ENCODE data around the gene SULT1B1.

SULT1B1 gene

DNA sequence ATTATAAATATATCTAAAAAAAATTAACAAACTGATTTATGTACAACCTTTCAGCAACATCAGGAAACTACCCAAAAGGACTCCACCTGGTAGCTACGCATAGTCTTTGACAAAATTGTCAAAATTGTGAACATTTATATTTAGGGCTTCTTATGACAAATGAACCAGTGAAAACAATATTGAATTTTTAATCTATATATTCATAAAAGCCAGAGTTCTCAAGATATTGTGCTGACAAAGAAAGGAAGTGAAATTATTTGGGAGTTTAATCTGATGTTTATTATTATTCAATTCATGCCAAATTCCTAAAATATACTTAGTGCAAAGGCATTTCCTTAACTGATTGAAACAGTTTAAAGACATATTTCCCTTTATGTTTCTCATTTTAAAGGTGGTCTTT lies 5.3 kb upstream of the SULT1B1 start:
- Mint-ChIP-seq H3K27me3 (ENCODE audit: low read depth) (peaks cover 4% of the 10 kb centered on the region), H3K4me3 (no peak overlapping the region), H3K4me1 (ENCODE audit: low read depth) (peaks cover 11% of the 10 kb centered on the region), H3K36me3 (ENCODE audit: low read depth) (no peaks in the 10 kb centered on the region), H3K27ac (no peak overlapping the region), H3K9me3 (no peaks in the 10 kb centered on the region)
- DNase-seq (ENCODE audit: low spot score): no peak

DNA sequence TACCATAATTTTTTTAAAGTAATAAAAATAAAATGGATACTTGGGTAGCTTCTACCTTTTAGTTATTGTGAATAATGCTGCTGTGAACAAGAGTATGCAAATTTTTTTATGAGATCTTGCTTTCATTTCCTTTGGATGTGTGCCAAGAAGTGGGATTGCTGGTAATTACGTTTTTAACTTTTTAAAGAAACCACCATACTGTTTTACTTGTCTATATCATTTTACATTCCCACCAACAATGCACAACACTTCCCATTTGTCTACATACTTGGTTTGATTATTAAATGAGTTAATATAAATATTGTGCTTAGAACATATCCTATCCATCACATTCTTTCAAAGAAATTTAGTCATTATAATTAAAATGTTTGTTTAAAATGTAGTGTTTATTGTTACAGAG lies 3.9 kb upstream of the SULT1B1 start:
- Mint-ChIP-seq H3K9me3 (no peaks in the 10 kb centered on the region), H3K27ac (no peak overlapping the region), H3K36me3 (ENCODE audit: low read depth) (no peaks in the 10 kb centered on the region), H3K4me3 (no peak overlapping the region), H3K27me3 (ENCODE audit: low read depth) (peaks cover 4% of the 10 kb centered on the region), H3K4me1 (ENCODE audit: low read depth) (peaks cover 18% of the 10 kb centered on the region)
- DNase-seq (ENCODE audit: low spot score): no peak

DNA sequence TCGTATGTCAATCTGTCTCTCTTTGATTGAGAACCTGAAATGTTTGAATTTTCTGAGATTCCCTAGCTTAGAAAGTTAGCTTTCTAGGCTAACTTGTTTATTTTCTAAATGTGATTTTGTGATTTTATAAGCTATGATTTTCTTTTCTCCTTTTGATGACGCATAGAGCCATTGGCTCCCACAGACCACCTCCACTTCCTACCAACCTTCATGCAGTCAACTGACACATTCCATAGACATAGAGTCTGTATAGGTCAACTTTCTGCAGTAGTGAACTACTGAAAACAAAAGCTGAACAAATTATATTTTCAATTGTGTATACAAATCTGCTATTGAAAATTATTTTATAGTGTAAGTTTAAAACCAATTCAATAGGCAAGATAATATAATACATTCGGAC lies 2.8 kb upstream of the SULT1B1 start:
- H3K36me3 Mint-ChIP-seq (ENCODE audit: low read depth): no peaks in the 10 kb centered on the region
- H3K27ac Mint-ChIP-seq: peak overlapping the region; percentile 60
- no peak for DNase-seq (ENCODE audit: low spot score)
- peaks cover 26% of the 10 kb centered on the region for H3K4me1 Mint-ChIP-seq (ENCODE audit: low read depth)
- H3K9me3 Mint-ChIP-seq: no peaks in the 10 kb centered on the region
- peaks cover 4% of the 10 kb centered on the region for H3K27me3 Mint-ChIP-seq (ENCODE audit: low read depth)
- no peak overlapping the region for H3K4me3 Mint-ChIP-seq

DNA sequence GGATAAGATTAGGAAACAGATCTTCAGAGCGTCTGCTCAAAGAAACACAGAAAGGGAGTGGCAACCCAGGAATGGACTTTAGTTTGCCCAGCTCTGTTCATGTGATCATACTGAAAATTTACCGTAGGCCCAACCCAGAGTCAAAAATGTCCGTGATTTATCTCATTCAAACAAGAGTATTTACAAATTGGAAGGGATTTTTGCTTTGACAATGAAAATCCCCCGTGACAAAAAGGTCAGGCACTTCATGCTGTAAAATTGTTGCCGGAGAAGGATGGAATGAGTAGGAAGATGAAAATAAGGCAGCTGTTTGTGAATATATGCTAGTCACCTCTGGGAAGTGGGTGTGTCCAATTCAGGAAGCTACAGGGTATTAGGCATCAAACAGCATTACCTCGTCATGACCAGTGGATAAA lies 1.2 kb downstream of the SULT1B1 start:
- H3K36me3 Mint-ChIP-seq (ENCODE audit: low read depth): no peaks in the 10 kb centered on the region
- no peaks in the 10 kb centered on the region for H3K9me3 Mint-ChIP-seq
- no peaks in the 10 kb centered on the region for H3K27me3 Mint-ChIP-seq (ENCODE audit: low read depth)
- peak overlapping the region; percentile 76 for H3K27ac Mint-ChIP-seq
- peak overlapping the region; percentile 83 for H3K4me3 Mint-ChIP-seq
- DNase-seq (ENCODE audit: low spot score): no peak
- peaks cover 28% of the 10 kb centered on the region for H3K4me1 Mint-ChIP-seq (ENCODE audit: low read depth)

DNA sequence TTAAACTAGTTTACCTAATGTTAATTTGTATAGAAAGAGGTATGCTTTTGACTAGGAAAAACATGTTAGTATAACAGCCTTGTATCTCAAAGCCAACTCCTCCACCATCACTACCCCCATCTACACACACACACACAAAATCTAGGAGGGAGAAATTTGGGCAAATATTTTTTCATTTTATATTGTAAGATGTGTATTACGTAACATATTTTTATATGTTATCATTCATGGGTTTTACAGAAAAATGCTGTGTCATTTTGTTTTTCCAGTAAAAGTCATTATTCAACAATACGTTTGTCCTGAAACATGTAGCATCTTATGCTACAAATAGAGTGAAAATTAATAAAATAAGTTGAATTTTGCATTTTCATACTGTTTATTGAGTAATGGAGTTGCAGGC lies 3.0 kb downstream of the SULT1B1 start:
- Mint-ChIP-seq H3K27ac (no peak overlapping the region), H3K27me3 (ENCODE audit: low read depth) (no peaks in the 10 kb centered on the region), H3K4me3 (no peak overlapping the region)

DNA sequence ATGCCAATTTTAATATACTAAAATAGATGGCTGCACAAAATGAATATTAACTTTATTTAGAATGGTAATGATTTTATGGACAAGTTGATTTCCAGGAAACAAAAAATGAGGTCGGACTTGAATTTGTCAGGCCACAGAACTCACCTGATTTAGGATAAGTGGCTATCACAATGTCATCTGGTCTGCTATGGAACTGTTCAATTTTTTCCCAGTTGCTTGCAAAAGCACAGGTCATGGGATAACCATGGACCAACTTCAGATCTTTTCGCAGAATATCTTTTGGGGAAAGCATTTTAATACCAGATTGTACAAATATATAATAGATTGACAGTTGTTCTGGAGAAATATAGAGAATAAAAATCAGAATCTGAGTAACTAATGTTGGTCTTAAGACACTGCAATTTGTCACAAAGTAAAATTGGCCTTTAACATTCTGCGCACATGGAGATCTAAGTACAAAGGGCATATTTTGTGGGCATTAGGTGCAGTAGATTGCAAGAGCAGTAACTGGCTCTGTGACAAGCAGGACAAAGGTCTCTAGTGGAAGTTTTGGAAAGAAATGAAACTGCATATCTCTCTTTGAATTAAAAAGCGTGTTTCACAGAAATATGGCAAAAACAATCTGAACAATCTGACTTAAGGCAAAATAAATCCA lies 5.4 kb downstream of the SULT1B1 start:
- Mint-ChIP-seq H3K27me3 (ENCODE audit: low read depth) (no peaks in the 10 kb centered on the region), H3K27ac (no peak overlapping the region), H3K36me3 (ENCODE audit: low read depth) (no peaks in the 10 kb centered on the region), H3K9me3 (no peaks in the 10 kb centered on the region), H3K4me1 (ENCODE audit: low read depth) (peaks cover 13% of the 10 kb centered on the region), H3K4me3 (no peak overlapping the region)
- no peak for DNase-seq (ENCODE audit: low spot score)

More for the DNA sequence above, 3.0 kb downstream of the SULT1B1 start:
- Mint-ChIP-seq H3K4me1 (ENCODE audit: low read depth) (peaks cover 24% of the 10 kb centered on the region), H3K36me3 (ENCODE audit: low read depth) (no peaks in the 10 kb centered on the region), H3K9me3 (no peaks in the 10 kb centered on the region)
- no peak for DNase-seq (ENCODE audit: low spot score)

DNA sequence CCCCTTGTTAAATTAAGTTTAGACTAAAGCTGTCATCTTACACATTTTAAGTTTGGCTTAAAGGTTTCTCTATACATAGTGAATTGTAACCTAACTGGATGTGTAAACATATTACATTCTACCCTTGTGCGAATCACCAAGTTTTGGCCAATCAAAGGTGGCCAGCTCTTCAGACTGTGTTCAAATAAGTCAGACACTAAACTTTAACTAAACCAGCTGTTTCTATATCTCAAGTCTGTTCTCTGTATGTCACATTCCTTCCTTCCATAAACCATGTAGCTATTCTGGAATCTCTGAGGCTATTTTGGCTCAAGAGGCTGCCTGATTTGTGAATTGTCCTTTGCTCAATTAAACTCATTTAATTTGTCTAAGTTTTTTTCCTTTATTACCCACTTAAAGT lies 6.7 kb downstream of the SULT1B1 start:
- no peak for DNase-seq (ENCODE audit: low spot score)
- no peaks in the 10 kb centered on the region for H3K36me3 Mint-ChIP-seq (ENCODE audit: low read depth)
- H3K27ac Mint-ChIP-seq: no peak overlapping the region
- H3K9me3 Mint-ChIP-seq: no peaks in the 10 kb centered on the region
- no peaks in the 10 kb centered on the region for H3K27me3 Mint-ChIP-seq (ENCODE audit: low read depth)
- H3K4me1 Mint-ChIP-seq (ENCODE audit: low read depth): peaks cover 5% of the 10 kb centered on the region
- no peak overlapping the region for H3K4me3 Mint-ChIP-seq

DNA sequence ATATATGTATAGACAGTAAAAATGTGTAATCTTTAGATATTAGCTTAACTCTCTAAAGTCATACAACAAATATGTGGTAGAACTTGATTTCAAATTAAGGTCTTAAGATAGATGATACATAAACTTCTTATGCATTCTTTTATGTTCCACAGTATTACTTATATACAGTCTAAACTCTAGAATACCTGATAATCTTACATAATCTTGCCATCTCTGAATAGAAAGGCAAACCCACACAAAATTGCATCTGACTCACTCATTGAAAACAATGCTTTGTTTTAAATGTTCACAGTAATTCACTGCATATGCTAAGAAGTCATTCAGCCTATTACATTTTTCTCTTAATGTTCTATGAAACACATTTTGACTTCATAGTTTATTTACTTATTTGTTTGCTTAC lies 10.1 kb downstream of the SULT1B1 start:
- no peaks in the 10 kb centered on the region for H3K27me3 Mint-ChIP-seq (ENCODE audit: low read depth)
- H3K4me1 Mint-ChIP-seq (ENCODE audit: low read depth): no peaks in the 10 kb centered on the region
- H3K9me3 Mint-ChIP-seq: peaks cover 12% of the 10 kb centered on the region
- H3K4me3 Mint-ChIP-seq: no peak overlapping the region
- no peak for DNase-seq (ENCODE audit: low spot score)
- H3K36me3 Mint-ChIP-seq (ENCODE audit: low read depth): no peaks in the 10 kb centered on the region
- no peak overlapping the region for H3K27ac Mint-ChIP-seq

DNA sequence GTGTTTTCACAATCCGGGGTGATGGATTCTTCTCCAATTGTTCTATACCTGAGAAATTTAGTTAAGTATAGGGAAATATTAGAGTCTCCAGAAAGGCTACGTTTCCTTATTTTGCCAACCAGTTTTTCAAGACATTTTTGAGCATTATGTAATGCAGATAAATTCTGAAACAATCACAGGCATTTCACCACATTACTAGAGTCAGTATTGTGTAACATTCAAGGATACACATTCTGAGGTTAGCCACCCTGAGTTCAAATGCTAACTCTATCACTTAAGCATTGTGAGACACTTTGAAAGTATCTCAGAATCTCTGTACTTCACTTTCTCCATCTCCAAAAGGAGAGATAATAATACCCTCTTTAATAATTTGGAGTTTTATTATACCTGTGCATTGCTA lies 10.6 kb downstream of the SULT1B1 start:
- no peak for DNase-seq (ENCODE audit: low spot score)
- no peaks in the 10 kb centered on the region for H3K4me1 Mint-ChIP-seq (ENCODE audit: low read depth)
- no peak overlapping the region for H3K4me3 Mint-ChIP-seq
- H3K9me3 Mint-ChIP-seq: peaks cover 12% of the 10 kb centered on the region
- H3K27ac Mint-ChIP-seq: no peak overlapping the region
- no peaks in the 10 kb centered on the region for H3K27me3 Mint-ChIP-seq (ENCODE audit: low read depth)
- no peaks in the 10 kb centered on the region for H3K36me3 Mint-ChIP-seq (ENCODE audit: low read depth)

DNA sequence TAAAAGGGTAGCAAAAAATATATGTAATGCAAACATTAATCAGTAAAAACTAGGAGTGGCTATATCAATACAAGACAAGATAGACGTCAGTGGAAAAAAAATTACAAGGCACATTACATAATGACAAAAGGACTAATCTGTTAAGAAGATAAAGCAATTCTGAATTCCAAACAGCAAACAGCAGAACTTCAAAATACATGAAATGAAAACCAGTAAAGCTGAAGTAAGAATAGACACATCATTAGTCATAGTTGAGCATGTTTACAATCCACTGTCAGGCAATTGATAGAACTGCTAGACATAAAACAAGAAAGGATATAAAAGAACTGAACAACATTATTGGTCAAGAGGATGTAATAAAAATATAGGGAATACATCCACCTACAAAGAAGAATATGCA lies 12.2 kb downstream of the SULT1B1 start:
- Mint-ChIP-seq H3K36me3 (ENCODE audit: low read depth) (no peaks in the 10 kb centered on the region), H3K4me3 (no peak overlapping the region), H3K4me1 (ENCODE audit: low read depth) (no peaks in the 10 kb centered on the region), H3K9me3 (peaks cover 12% of the 10 kb centered on the region), H3K27ac (no peak overlapping the region), H3K27me3 (ENCODE audit: low read depth) (no peaks in the 10 kb centered on the region)
- DNase-seq (ENCODE audit: low spot score): no peak

DNA sequence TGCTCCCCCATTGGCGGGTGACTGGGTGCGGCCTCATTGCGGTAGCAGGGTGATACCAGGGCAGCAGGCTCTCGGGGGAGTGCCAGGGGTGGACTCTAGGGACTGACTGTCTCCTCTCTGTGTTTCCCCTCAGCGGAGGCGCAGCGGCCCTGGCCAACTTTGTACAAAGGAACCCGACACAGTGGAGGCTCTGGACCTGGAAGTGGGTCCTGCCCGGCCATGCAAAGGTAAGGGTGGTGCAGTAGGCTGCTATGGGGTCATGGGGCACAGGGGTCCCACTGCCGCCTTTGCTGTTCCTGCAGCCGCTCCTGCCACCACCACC lies 16.3 kb downstream of the SULT1B1 start:
- Mint-ChIP-seq H3K4me3 (no peak overlapping the region), H3K36me3 (ENCODE audit: low read depth) (no peaks in the 10 kb centered on the region), H3K4me1 (ENCODE audit: low read depth) (no peaks in the 10 kb centered on the region), H3K27me3 (ENCODE audit: low read depth) (no peaks in the 10 kb centered on the region), H3K9me3 (peaks cover 20% of the 10 kb centered on the region), H3K27ac (no peak overlapping the region)
- DNase-seq (ENCODE audit: low spot score): no peak

DNA sequence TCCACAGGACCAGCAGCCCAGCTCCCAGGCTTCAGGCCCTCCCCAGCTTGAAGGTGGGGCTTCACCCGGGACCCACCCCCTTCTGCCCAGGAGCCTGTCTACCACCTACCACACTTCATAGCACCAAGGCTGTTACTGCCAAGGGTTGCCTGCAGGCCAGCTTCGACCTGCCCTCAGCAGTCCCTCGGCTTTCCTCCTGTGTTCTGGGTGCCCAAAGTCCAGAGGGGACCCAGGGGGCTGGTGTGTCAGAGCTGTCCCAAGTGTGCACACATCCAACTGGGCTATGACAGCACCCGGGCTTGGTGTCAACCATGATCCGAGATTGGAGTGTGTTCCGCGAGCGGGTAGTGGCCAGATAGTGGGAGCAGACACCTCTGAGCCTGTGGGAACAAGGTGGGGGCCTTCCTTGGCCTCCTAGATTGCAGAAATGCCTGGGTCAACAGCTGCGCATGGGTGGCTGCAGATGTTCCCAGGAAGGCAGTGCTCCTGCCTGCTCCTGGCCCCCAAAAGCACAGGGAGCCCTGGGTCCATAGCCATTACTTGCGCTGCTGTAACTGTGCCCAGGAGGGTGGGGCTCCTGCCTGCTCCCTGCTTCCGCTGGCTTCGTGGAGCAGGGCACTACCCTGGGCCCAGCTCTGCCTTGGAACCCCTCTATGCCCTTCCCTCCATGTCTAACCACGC lies 16.8 kb downstream of the SULT1B1 start:
- Mint-ChIP-seq H3K4me3 (no peak overlapping the region), H3K27me3 (ENCODE audit: low read depth) (no peaks in the 10 kb centered on the region), H3K36me3 (ENCODE audit: low read depth) (no peaks in the 10 kb centered on the region), H3K4me1 (ENCODE audit: low read depth) (no peaks in the 10 kb centered on the region), H3K9me3 (peaks cover 20% of the 10 kb centered on the region), H3K27ac (no peak overlapping the region)
- DNase-seq (ENCODE audit: low spot score): no peak

DNA sequence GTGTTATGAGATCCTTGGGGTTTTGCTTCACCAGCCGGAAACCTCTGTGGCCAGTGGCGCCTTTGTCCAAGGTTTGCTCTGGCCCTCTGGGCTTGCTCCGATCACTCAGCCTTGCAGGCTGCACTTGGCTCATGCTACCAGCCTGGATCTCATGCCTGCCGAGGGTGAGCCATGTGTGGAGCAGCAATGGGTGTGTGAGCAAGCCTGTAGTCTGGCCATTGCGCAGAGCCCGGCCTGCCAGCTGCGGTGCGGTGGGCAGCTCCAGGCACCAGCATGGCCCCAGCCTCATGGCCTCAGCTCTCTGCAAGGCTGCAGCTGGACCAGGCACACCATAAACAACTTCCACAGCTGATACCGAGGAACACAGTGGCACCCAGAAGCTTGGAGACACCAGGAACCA lies 17.8 kb downstream of the SULT1B1 start:
- H3K4me3 Mint-ChIP-seq: no peak overlapping the region
- no peak for DNase-seq (ENCODE audit: low spot score)
- H3K27me3 Mint-ChIP-seq (ENCODE audit: low read depth): no peaks in the 10 kb centered on the region
- no peaks in the 10 kb centered on the region for H3K4me1 Mint-ChIP-seq (ENCODE audit: low read depth)
- H3K9me3 Mint-ChIP-seq: peaks cover 20% of the 10 kb centered on the region
- H3K36me3 Mint-ChIP-seq (ENCODE audit: low read depth): no peaks in the 10 kb centered on the region
- no peak overlapping the region for H3K27ac Mint-ChIP-seq

DNA sequence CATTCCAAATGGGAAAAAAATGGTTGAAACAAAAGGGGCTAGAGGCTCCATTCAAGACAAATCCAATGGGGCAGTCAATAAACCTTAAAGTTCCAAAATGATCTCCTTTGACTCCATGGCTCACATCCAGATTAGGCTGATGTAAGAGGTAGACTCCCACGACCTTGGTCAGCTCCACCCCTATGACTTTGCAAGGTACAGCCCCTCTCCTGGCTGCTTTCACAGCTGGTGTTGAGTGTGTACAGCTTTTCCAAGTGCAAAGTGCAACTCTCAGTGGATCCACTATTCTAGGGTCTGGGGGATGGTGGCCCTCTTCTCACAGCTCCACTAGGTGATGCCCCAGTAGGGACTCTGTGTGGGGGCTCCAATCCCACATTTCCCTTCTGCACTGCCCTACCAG lies 21.5 kb downstream of the SULT1B1 start:
- no peak for DNase-seq (ENCODE audit: low spot score)
- H3K4me3 Mint-ChIP-seq: no peak overlapping the region
- no peaks in the 10 kb centered on the region for H3K36me3 Mint-ChIP-seq (ENCODE audit: low read depth)
- no peak overlapping the region for H3K27ac Mint-ChIP-seq
- H3K4me1 Mint-ChIP-seq (ENCODE audit: low read depth): no peaks in the 10 kb centered on the region
- H3K9me3 Mint-ChIP-seq: peaks cover 9% of the 10 kb centered on the region
- H3K27me3 Mint-ChIP-seq (ENCODE audit: low read depth): no peaks in the 10 kb centered on the region

DNA sequence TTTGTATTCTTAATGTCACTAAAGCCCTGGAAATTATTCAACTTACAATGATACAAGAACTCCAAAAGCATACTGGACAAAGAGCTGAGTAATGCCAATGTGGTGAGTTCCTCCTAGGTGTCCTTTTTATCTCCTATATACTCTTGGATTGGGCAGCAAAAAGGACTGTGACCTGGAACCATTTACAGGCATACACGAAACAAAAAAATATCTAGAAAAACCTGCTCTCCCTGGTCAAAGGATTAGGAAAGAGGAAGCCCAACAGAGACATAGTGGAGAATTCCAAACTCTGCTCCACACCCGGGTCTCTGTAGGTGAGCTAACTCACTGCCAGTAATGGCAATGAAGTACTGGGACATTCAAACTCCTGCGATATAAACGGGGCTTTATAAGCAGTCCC lies 25.3 kb downstream of the SULT1B1 start:
- H3K4me1 Mint-ChIP-seq (ENCODE audit: low read depth): no peaks in the 10 kb centered on the region
- H3K27ac Mint-ChIP-seq: no peak overlapping the region
- no peaks in the 10 kb centered on the region for H3K27me3 Mint-ChIP-seq (ENCODE audit: low read depth)
- H3K36me3 Mint-ChIP-seq (ENCODE audit: low read depth): no peaks in the 10 kb centered on the region
- no peak for DNase-seq (ENCODE audit: low spot score)
- H3K9me3 Mint-ChIP-seq: no peaks in the 10 kb centered on the region
- H3K4me3 Mint-ChIP-seq: no peak overlapping the region
